Measurements from ENCODE around the gene RAET1E. TPM values are rescaled to one million over a fixed set of nuclear protein-coding genes. Genes with fewer than 3 reads are reported as not detected.
A peak's percentile ranks its signal among the peaks of the same experiment; 100 is the strongest.

RAET1E gene
- total and polyA plus RNA-seq, 9 of the 15 experiments (the other 6 are each of a cell fraction or from before 2014, with no cell fraction given), result not detected

GRCh38 chr6:149869275-149869892 lies 28.5 kb downstream of the RAET1E start:
- Histone ChIP-seq H3K4me2 (ENCODE audit: insufficient read depth, low read length) (peak overlapping the region; percentile 57; the same call in 1 of the 2 replicates), H3K27ac (ENCODE audit: extremely low read depth, low read depth, low read length) (peak overlapping the region; percentile 75), H2AFZ (ENCODE audit: low read depth, low read length) (peak overlapping the region; percentile 89), H3K4me3 (no peak overlapping the region), H3K27me3 (ENCODE audit: control insufficient read depth in 2 of 2, insufficient read depth in 2 of 2, low read length in 2 of 2) (no peaks in the 10 kb centered on the region), H3K4me1 (replicated peaks in 1 of 2; ENCODE audit: control insufficient read depth in 2 of 2, insufficient read depth in 2 of 2, low read length in 2 of 2) (peaks cover 21 to 55% of the 10 kb centered on the region in 2 experiments), H3K36me3 (ENCODE audit: control insufficient read depth, insufficient read depth, low read length) (no peaks in the 10 kb centered on the region), H3K9me3 (replicated peaks; ENCODE audit: control insufficient read depth, insufficient read depth, low read depth, low read length) (no peaks in the 10 kb centered on the region), H3K79me2 (ENCODE audit: control insufficient read depth, insufficient read depth, low read length) (no peaks in the 10 kb centered on the region), H4K20me1 (replicated peaks; ENCODE audit: control insufficient read depth, insufficient read depth, low read length) (no peaks in the 10 kb centered on the region), H3K9me1 (ENCODE audit: control insufficient read depth, insufficient read depth, low read length) (peaks cover 3% of the 10 kb centered on the region), H3K9ac (ENCODE audit: insufficient read depth in 1 of 2, low read depth in 2 of 2, low read length in 2 of 2) (peak overlapping the region in 1 of 2 experiments; percentile 22; a peak in 2 of 4 replicates)
- WGBS (ENCODE audit: insufficient coverage, low coverage, missing lambda C conversion rate), result 20% methylated on average over 10 of the region's 10 CpGs
- ATAC-seq (no peak; the same call in 2 of the 3 replicates), DNase-seq (ENCODE audit: extremely low read depth in 1 of 4, low spot score in 3 of 4) (no peak), FAIRE-seq (no peak)
- in situ Hi-C loops (cut with MboI) (no loop called here), intact Hi-C loops (cut with micrococcal nuclease) (loop anchor here (10.0 kb wide), 1 partner anchor 305 kb away; the partner anchor contains the start of gene GINM1)
- BruUV-seq (replicated peaks), result no TSS peak
- ChIA-PET CTCF (ENCODE audit: low intra/inter-chr PET ratio) (no interaction called here), POLR2A (interaction anchor here (0.6 to 1.2 kb wide), 3 partner anchors 9 to 80 kb away, joined by 3 read pairs; no protein-coding TSS in a partner anchor)
- TF ChIP-seq DPF2 (IDR thresholded peaks at IDR 0.05), result peak; percentile 76
- peak; percentile 41; the same call in 1 of the 2 replicates for TF ChIP-seq MAFG (tag; conservative IDR thresholded peaks at IDR 0.05)
- no peak for TF ChIP-seq ATF4 (CRISPR knock-in tag; IDR thresholded peaks at IDR 0.05)
- 0 out of 2 replicates have a peak, but pooled peaks have one; percentile 27 for TF ChIP-seq EP400 (IDR thresholded peaks at IDR 0.05)
- no peak for TF ChIP-seq JUND (IDR thresholded peaks at IDR 0.05; ENCODE audit: borderline replicate concordance, low read depth, low read length)
- 0 out of 3 replicates have a peak, but pooled peaks have one; percentile 28 for TF ChIP-seq JUND (tag; IDR thresholded peaks at IDR 0.05; ENCODE audit: borderline replicate concordance, low read depth, low read length)
- 0 out of 2 replicates have a peak, but pooled peaks have one; percentile 18 for TF ChIP-seq ZNF668 (CRISPR knock-in tag; IDR thresholded peaks at IDR 0.05)
- peak; percentile 40; the same call in 1 of the 2 replicates for TF ChIP-seq C11orf30 (IDR thresholded peaks at IDR 0.05; ENCODE audit: low read depth)
- TF ChIP-seq HMG20A (CRISPR knock-in tag; conservative IDR thresholded peaks at IDR 0.05), result no peak
- TF ChIP-seq HINFP (tag; conservative IDR thresholded peaks at IDR 0.05; ENCODE audit: low read depth), result no peak
- peak; percentile 35; the same call in 1 of the 2 replicates for TF ChIP-seq MAFK (IDR thresholded peaks at IDR 0.05; ENCODE audit: low read length)
- 0 out of 2 replicates have a peak, but pooled peaks have one; percentile 22 for TF ChIP-seq XRCC3 (IDR thresholded peaks at IDR 0.05)
- TF ChIP-seq NFIC (IDR thresholded peaks at IDR 0.05), result no peak
- no peak for TF ChIP-seq MAZ (CRISPR knock-in tag; conservative IDR thresholded peaks at IDR 0.05 in 1 of 2, IDR thresholded peaks at IDR 0.05 in 1 of 2)
- no peak for TF ChIP-seq ZNF224 (CRISPR knock-in tag; IDR thresholded peaks at IDR 0.05)
- no peak for TF ChIP-seq HCFC1 (IDR thresholded peaks at IDR 0.05; ENCODE audit: low read depth, low read length)
- TF ChIP-seq IRF1 (CRISPR knock-in tag; IDR thresholded peaks at IDR 0.05; ENCODE audit: borderline replicate concordance), result no peak
- no peak for TF ChIP-seq E2F1 (CRISPR knock-in tag; IDR thresholded peaks at IDR 0.05)
- peak in 1 of 2 experiments; percentile 33; a peak in 1 of 4 replicates for TF ChIP-seq TRIM24 (IDR thresholded peaks at IDR 0.05)

All from K562 (cell line).